GM18502 (cell line): ENCODE data around the gene ATP2C2.

ENCODE experiments used
- ATAC-seq: cut with Tn5 transposase; IDR thresholded peaks from one replicate; pipeline ENCODE4 v1.9.1; 2021; ENCODE audit warnings: mild to moderate bottlenecking; ENCODE audit not compliant: unreplicated experiment, poor library complexity

ATP2C2 gene

GRCh38 chr16:84483882-84484565 is 115.7 kb downstream of the ATP2C2 start:
- ATAC-seq: no peak

DNA sequence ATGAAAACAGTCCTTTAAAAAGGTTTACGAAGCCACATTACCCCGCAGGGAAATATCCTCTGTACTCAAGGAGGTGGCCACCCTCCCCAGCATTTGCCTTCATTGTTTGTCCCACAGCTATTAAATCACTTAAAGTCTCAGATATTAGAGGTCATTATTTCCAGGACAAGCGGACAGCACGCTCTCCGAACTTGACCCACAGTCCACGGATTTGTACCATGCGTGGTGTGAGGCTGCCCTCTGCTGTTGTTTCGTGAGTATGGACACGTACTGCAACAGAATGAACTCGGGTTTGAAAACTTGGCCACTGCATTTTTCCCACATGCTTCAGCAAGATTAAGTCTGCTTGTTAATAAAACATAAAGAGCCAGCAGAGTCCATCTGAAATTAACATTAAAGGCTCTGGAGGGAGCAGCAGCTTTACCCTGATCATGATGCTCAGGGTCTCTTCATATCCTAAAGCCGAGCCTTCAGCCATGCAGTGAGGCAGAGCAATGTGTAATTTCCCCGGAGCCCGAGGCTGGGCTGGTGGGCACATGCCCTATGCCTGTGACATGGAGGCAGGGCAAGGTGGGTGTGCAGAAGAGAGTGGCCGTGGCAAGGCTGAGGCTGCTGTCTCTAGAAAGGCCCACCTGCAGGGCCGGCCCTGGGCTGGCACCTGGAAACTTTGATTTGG is 116.4 kb downstream of the ATP2C2 start:
- ATAC-seq: no peak

DNA sequence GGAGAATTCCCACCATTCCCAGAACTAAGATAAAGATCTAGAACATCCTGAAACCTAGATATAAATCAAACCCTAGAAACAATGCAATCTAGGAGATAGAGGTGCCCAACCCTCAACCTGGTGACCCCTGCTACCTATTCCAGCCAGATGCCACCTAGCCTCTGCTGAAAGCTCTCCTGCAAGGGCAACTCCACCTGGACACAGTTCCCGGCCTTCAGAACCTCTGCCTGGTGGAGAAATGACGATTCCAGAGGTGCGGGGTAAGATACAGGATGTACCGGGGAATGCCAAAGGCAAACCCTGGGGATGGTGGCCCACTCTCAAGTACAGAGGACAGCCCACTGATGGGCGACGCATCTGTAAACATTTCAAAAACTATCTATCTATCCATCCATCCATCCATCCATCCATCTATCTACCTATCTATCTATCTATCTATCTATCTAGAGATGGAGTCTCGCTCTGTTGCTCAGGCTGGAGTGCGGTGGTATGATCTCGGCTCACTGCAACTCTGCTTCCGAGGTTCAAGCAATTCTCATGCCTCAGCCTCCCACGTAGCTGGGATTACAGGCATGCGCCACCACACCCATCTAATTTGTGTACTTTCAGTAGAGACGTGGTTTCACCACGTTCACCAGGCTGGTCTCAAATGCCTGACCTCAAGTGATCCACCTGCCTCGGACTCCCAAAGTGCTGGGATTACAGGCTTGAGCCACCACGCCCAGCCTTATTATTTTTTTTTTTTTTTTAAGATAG is 117.1 kb downstream of the ATP2C2 start:
- ATAC-seq: no peak

GRCh38 chr16:84486126-84486525 is 117.8 kb downstream of the ATP2C2 start:
- ATAC-seq: no peak

DNA sequence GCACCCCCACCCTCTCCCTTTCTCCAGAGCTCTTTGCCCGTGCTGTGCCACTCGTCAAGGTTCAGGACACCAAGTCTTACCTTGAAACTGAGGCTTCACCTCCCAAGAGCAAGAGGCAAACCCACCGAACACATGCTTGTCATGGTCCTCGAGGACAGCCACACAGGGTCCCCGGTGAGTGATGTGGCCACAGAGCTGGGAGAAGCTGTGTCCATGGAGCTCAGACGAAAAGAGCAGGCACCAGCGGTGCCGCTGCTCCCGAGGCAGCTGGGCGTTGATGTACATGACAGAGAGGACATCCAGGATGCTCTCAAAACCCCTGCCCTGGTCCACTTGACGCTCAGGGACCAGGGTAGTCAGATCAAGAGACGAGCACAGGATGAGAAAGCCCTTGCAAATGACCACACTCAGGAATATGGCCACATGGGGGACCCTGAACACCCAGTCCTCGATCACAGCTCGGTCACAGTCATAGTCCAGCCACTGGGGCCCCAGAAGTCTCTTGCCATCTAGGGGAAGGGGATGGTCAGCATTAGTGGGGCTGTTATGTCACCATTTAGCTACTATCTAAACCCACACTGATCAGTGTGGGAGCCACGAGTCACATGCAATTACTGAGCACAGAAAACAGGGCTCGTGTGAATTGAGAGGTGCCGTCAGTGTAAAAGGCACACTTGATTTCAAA is 118.4 kb downstream of the ATP2C2 start:
- no peak for ATAC-seq

DNA sequence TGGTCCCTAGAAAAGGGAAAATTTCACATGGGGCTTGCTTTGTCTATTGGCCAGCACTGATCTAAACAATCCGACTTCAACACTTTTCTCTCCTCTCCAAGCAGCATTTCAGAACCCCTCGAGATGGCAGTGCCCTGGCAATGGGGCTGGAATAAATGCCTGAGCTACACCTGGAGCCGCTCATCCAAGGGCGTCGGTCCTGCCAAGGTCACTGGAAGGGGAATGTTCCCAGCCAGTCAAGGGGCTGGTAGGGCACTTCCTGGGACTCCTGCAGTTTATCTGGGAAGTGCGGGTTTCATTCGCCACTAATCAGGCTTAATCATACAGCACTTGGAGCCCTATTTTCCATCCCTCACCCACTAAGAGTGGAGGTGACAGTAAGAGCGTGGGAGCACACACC is 119.0 kb downstream of the ATP2C2 start:
- no peak for ATAC-seq

DNA sequence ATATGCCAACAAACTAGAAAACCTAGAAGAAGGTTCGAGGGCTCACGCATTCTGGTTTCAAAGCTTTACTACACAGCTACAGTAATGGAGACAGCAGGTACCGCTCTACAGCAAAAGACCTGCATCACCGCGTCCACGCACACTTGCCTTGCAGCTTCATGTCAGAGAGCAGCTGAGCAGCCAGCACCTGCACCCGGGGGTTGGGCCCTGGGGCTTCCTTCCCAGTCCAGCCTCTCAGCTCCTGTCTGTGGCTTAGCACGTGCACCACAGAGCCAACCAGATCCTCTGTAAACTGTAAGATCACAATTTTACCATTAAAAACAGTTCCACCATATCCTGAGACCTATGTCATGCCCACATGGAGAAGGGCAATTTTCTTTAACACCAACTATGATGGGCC is 120.8 kb downstream of the ATP2C2 start:
- ATAC-seq: no peak

DNA sequence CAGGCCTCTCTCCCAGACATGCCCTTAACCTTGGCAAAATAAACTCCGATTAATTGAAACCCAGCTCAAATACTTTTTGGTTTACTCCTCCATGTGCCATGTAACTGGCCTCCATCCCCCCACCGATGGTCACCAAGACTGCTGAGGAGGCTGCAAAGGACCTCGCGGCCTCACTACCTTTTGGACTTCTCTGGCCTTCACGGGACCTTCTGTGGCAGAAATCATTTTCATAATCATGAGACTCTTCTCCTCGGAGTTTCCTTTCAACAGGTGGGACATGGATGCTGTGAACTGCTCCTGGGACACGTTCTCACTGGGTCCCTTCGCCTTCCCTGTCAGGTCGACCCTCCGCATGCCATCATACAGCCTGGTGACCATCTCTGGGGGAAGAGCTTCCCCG is 127.2 kb downstream of the ATP2C2 start:
- ATAC-seq: no peak

DNA sequence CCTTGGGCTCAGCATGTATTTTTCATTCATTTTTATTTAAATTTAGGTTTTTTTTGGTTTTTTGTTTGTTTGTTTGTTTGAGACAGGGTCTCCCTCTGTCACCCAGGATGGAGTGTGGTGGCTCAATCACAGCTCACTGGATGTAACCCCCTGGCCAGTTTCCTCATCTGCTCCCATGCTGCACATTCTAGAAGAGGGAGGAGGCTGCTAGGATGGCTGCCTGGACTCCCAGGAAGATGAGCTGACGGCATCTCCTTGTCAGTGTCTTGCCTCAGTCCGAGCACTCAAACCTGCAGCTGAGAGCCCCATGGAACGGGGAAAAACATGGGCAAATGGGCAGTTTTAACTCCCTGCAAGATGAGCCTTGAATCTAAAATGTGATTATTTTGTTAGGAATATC is 128.7 kb downstream of the ATP2C2 start:
- ATAC-seq: no peak

DNA sequence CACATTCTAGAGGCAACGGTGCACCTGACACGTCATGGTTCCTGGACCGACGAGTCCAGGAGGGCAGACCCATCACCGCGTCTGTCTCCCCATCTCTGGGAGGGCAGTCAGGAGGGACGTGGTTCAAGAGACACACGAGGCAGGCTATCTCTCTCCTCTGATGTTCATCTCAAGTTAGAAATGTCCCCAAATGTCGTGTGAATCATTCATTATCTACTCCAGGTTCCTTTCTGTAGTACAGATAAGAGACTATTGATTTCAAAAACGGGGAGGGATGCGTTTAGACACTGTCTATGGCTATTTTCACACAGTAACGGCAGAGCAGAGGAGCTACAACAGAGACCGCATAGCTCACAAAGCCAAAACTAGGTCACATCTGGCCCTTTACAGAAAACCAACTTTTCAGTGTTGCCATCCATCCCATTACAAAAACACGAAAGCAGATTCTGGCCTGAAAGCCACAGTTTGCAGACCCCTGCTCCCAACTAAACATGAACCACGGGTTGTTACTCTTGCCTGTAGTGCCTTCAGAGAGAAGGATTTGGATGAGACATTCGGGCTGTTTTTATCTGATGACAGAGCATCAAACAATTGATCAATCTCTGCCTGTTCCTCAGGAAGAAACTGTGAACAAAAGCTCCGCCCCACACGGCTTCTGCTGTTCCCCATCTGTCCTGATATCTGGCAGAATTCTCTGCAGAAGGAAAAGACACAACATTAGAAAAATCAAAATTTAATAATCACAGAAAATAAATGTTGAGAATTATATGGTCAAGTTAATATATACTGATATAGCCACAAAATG is 129.3 kb downstream of the ATP2C2 start:
- ATAC-seq: no peak

DNA sequence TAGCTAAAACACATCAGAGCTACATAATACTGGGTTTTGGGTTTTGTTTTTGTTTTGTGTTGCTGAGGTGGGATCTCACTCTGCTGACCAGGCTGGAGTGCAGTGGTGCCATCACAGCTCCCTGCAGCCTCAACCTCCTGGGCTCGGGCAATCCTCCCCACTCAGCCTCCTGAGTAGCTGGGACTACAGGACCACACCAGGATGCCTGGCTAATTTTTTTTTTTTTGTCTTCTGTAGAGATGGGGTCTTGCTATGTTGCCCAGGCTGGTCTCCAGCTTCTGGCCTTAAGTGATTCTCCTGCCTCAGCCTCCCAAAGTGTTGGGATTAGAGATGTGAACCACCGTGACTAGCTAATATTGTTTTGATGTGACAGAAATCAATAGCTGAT is 129.9 kb downstream of the ATP2C2 start:
- no peak for ATAC-seq

- no peak for ATAC-seq
Measured at GRCh38 chr16:84498859-84499620, 130.7 kb downstream of the ATP2C2 start.

- ATAC-seq: no peak
Measured at GRCh38 chr16:84499638-84500037, 131.3 kb downstream of the ATP2C2 start.

DNA sequence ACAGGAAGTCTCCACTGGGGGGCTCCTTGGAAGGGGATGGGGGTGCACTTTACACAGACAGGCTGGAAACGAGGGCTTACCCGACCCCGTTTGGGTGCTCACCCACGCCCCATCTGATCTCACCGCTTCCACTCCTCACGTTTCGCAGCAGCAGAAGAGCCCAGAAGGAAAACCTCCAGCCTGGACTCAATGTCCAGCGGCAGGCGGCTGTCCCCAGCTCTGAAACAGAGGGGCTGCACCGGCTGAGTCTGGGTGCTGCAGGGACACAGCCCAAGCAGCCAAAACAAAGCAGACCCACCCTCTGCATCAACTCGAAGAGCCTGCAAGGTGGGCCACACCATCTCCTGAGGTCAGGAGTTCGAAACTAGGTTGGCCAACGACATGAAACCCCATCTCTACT is 132.2 kb downstream of the ATP2C2 start:
- no peak for ATAC-seq

GRCh38 chr16:84501077-84501735 is 132.9 kb downstream of the ATP2C2 start:
- no peak for ATAC-seq

- no peak for ATAC-seq
Measured at GRCh38 chr16:84502075-84502474, 133.7 kb downstream of the ATP2C2 start.

GRCh38 chr16:84502581-84502980 is 134.2 kb downstream of the ATP2C2 start:
- ATAC-seq: no peak

- no peak for ATAC-seq
Measured at GRCh38 chr16:84503751-84504395, 135.5 kb downstream of the ATP2C2 start.
